DOHH2 (cell line): ENCODE measurements around the gene GRIN2C.

Experiments
- CTCF ChIP-seq: fragments of 200-600 bp; sonication (generic); IDR thresholded peaks from one replicate; pipeline ENCODE4 v1.5.1; 2014; ENCODE audit warnings: antibody characterized with exemption, mild to moderate bottlenecking, low read depth, low read length; ENCODE audit not compliant: poor library complexity, severe bottlenecking
- EZH2phosphoT487 ChIP-seq: fragments of 200-600 bp; sonication (generic); IDR thresholded peaks from 2 replicates; pipeline ENCODE4 v1.6.1; 2017; ENCODE audit warnings: borderline replicate concordance, mild to moderate bottlenecking, antibody characterized with exemption, low read length, moderate library complexity, mixed read lengths

- no peak for TF ChIP-seq CTCF
- no peak for TF ChIP-seq EZH2phosphoT487
These were observed 22.8 kb downstream of the GRIN2C start for GRCh38 chr17:74836691-74837467.
